Stimulated activated CD4-positive, alpha-beta T cell treated with anti-CD3 and anti-CD28 coated beads, Interleukin-12 subunit alpha, Interleukin-12 subunit beta, amount 100 ng/mL, for 4 hours (primary cell): ENCODE measurements around the gene ERAP2.
"Not testable (repeated sequence)": the region's sequence is repeated elsewhere in the genome, so short reads cannot be mapped to it uniquely, and the experiment has no call there.

Experiments
- DNase-seq: peaks from one replicate; pipeline ENCODE4 v3.0.0-alpha.2; 2020

Gene ERAP2

GRCh38 chr5:96903300-96903699, 27.0 kb downstream of the ERAP2 start:
- no peak for DNase-seq

GRCh38 chr5:96904054-96904931, 28.0 kb downstream of the ERAP2 start:
- DNase-seq: no peak

GRCh38 chr5:96905864-96906263, 29.6 kb downstream of the ERAP2 start:
- no peak for DNase-seq

- DNase-seq: no peak
Measured at GRCh38 chr5:96909003-96909402, 32.7 kb downstream of the ERAP2 start.

- no peak for DNase-seq
Measured at GRCh38 chr5:96909435-96909834, 33.1 kb downstream of the ERAP2 start.

GRCh38 chr5:96911139-96911538, 34.8 kb downstream of the ERAP2 start:
- no peak for DNase-seq

GRCh38 chr5:96913233-96913632, 36.9 kb downstream of the ERAP2 start:
- no peak for DNase-seq

GRCh38 chr5:96919754-96920197, 43.5 kb downstream of the ERAP2 start:
- no peak for DNase-seq

- DNase-seq: no peak
Measured at GRCh38 chr5:96920744-96921355, 44.5 kb downstream of the ERAP2 start.

GRCh38 chr5:96922499-96923244, 46.4 kb downstream of the ERAP2 start:
- DNase-seq: no peak

GRCh38 chr5:96924016-96924443, 47.7 kb downstream of the ERAP2 start:
- DNase-seq: no peak

- no peak for DNase-seq
Measured at GRCh38 chr5:96926276-96926675, 50.0 kb downstream of the ERAP2 start.

- DNase-seq: no peak
Measured at GRCh38 chr5:96927008-96927407, 50.7 kb downstream of the ERAP2 start.

- no peak for DNase-seq
Measured at GRCh38 chr5:96928931-96929708, 52.8 kb downstream of the ERAP2 start.

- DNase-seq: no peak
Measured at GRCh38 chr5:96930058-96930457, 53.8 kb downstream of the ERAP2 start.

GRCh38 chr5:96930589-96930988, 54.3 kb downstream of the ERAP2 start:
- no peak for DNase-seq

- DNase-seq: not testable (repeated sequence)
Measured at GRCh38 chr5:96931037-96931436, 54.7 kb downstream of the ERAP2 start.

- DNase-seq: no peak
Measured at GRCh38 chr5:96931605-96932004, 55.3 kb downstream of the ERAP2 start.

GRCh38 chr5:96932026-96932425, 55.7 kb downstream of the ERAP2 start:
- DNase-seq: no peak

GRCh38 chr5:96933764-96934707, 57.7 kb downstream of the ERAP2 start:
- no peak for DNase-seq
